Spleen (tissue), 11 donors: ENCODE data around the gene MEI4. TPM values are rescaled to one million over a fixed set of nuclear protein-coding genes. Genes with fewer than 3 reads are reported as not detected.

ENCODE experiments used
- DNase-seq: peaks from one replicate; pipeline ENCODE4 v3.0.0-alpha.2; 2020
- H3K27ac ChIP-seq, 8 donors: fragments of 200-600 bp; sonication (generic) in 7 of 8; 1 replicate in 4 of 8; 2 replicates in 4 of 8; pipeline versions ENCODE4 v1.5.0 to v1.8.0; 2016 to 2021; ENCODE audit warnings: inconsistent platforms in 4 of 8, mild to moderate bottlenecking in 4 of 8, moderate library complexity in 1 of 8
- H3K27me3 ChIP-seq, 7 donors: fragments of 200-600 bp; sonication (generic) in 6 of 7; replicated peaks in 1 of 7; 1 replicate in 4 of 7; 2 replicates in 3 of 7; pipeline versions ENCODE4 v1.5.0 to v1.8.0; 2016 to 2021; ENCODE audit warnings: inconsistent platforms in 3 of 7, mild to moderate bottlenecking in 1 of 7
- H3K36me3 ChIP-seq, 6 donors: fragments of 200-600 bp; sonication (generic) in 5 of 6; 1 replicate in 4 of 6; 2 replicates in 2 of 6; pipeline versions ENCODE4 v1.5.0 to v1.8.0; 2016 to 2021; ENCODE audit warnings: inconsistent platforms in 2 of 6
- H3K4me1 ChIP-seq, 6 donors: fragments of 200-600 bp; sonication (generic) in 5 of 6; 1 replicate in 3 of 6; 2 replicates in 3 of 6; pipeline versions ENCODE4 v1.5.0 to v1.8.0; 2016 to 2021; ENCODE audit warnings: inconsistent platforms in 3 of 6
- H3K4me3 ChIP-seq, 8 donors: fragments of 200-600 bp; sonication (generic) in 7 of 8; 1 replicate in 4 of 8; 2 replicates in 4 of 8; pipeline versions ENCODE4 v1.5.0 to v1.8.0; 2016 to 2021; ENCODE audit warnings: inconsistent platforms in 4 of 8, mild to moderate bottlenecking in 4 of 8, moderate library complexity in 2 of 8
- H3K9me3 ChIP-seq, 8 donors: fragments of 200-600 bp; sonication (generic) in 7 of 8; 1 replicate in 4 of 8; 2 replicates in 4 of 8; pipeline versions ENCODE4 v1.5.0 to v1.8.0; 2016 to 2021; ENCODE audit warnings: inconsistent platforms in 4 of 8
- POLR2A ChIP-seq, 3 donors: fragments of 450-650 bp; IDR thresholded peaks; one replicate each; pipeline ENCODE4 v1.5.1; 2017; ENCODE audit warnings: antibody characterized with exemption in 3 of 3, mild to moderate bottlenecking in 1 of 3
- POLR2AphosphoS5 ChIP-seq, 3 donors: sonication (generic); formaldehyde crosslinking; IDR thresholded peaks; one replicate each; pipeline ENCODE4 v1.5.1; 2017; ENCODE audit warnings: antibody characterized with exemption in 3 of 3
- WGBS, 5 donors: extraction: QIAGEN DNeasy Blood & Tissue Kit in 3 of 5; methylation state at CpG; one replicate each; pipeline versions ENCODE4 v1.1.5 to v1.1.7; 2013 to 2018; 5-methylcytosine and 5-hydroxymethylcytosine counted together
- intact Hi-C: fragments of 100-400 bp; cut with DNase I; formaldehyde crosslinking; loops from one replicate; pipeline ENCODE4 v1.15.0; 2023; ENCODE audit warnings: low total_unique reads
- polyA plus RNA-seq, 3 donors: library from polyadenylated mRNA; stranded (reverse); fragments of 200-250 nt; gene quantifications; one replicate each; pipeline ENCODE4 v1.2.1, GENCODE V29; 2013
- total RNA-seq, 7 donors: library from RNA; depleted of rRNA in 3 of 7; stranded (reverse); fragments of >200 nt in 3 of 7; fragmentation: NEBNext Ultra II Directional in 4 of 7; extraction: Animal tissue kit (Norgen Biotek cat#: 25700) in 4 of 7; gene quantifications; one replicate each; pipeline versions ENCODE4 v1.1.0 to v1.2.1, GENCODE V29; 2016 to 2021
- TF ChIP-seq, protein P1 (sequence below), 11 experiments: fragments of 200-600 bp in 7 of 11; fragments of 450-650 bp in 4 of 11; sonication (generic) in 4 of 11; IDR thresholded peaks in 8 of 11; conservative IDR thresholded peaks in 3 of 11; 1 replicate in 7 of 11; 2 replicates in 4 of 11; pipeline versions ENCODE4 v1.4.0 to v1.8.0; 2016 to 2021; ENCODE audit warnings: antibody characterized with exemption in 11 of 11, inconsistent platforms in 4 of 11, mild to moderate bottlenecking in 1 of 11
- donor health status: healthy with polysubstance abuse.
- donor health status: DM: no; HTN: no; CAD: no; lungs with moderate emphysema.
- donor health status: DM: no; HTN: no; CAD: no.
- donor health status: Bipolar disorder and iron deficiency.
- donor health status: healthy.
- donor health status: DM: no; HTN: no; CAD: no.
- donor health status: DM: yes; HTN: yes; CAD: no.

Gene MEI4
- total and polyA plus RNA-seq, 10 donors: 0.03 to 0.26 TPM; not detected in 8

DNA sequence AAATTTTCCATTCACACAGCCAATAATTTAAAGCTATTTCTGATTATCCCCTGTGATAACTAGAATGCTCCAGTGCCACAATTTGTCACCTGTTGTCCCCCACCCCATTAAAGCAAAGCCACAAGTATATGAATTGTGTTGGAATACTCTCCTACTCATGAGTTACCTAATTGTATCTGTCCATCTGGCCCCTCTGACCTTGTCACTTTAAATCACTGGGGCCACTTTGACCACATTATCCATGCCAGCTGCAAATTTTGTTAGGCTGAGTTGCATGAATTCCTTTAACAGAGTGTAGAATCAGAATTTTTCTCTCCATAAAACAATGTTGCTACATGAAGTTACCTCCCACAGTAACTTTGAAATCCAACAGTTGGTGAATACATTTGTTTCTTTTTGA lies 204.6 kb downstream of the MEI4 start:
- DNase-seq: no peak
- Histone ChIP-seq H3K4me3 (no peak overlapping the region), H3K4me1 (no peaks in the 10 kb centered on the region), H3K27me3 (no peaks in the 10 kb centered on the region), H3K36me3 (no peaks in the 10 kb centered on the region), H3K27ac (no peak overlapping the region), H3K9me3 (peaks cover 0 to 16% (median 0%) of the 10 kb centered on the region in 8 donors)
- TF ChIP-seq, protein P1, sequence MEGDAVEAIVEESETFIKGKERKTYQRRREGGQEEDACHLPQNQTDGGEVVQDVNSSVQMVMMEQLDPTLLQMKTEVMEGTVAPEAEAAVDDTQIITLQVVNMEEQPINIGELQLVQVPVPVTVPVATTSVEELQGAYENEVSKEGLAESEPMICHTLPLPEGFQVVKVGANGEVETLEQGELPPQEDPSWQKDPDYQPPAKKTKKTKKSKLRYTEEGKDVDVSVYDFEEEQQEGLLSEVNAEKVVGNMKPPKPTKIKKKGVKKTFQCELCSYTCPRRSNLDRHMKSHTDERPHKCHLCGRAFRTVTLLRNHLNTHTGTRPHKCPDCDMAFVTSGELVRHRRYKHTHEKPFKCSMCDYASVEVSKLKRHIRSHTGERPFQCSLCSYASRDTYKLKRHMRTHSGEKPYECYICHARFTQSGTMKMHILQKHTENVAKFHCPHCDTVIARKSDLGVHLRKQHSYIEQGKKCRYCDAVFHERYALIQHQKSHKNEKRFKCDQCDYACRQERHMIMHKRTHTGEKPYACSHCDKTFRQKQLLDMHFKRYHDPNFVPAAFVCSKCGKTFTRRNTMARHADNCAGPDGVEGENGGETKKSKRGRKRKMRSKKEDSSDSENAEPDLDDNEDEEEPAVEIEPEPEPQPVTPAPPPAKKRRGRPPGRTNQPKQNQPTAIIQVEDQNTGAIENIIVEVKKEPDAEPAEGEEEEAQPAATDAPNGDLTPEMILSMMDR (IDR thresholded peaks at IDR 0.05 in 8 of 11, conservative IDR thresholded peaks at IDR 0.05 in 3 of 11): no peak
- no peak for TF ChIP-seq POLR2A (IDR thresholded peaks at IDR 0.05)
- TF ChIP-seq POLR2AphosphoS5 (IDR thresholded peaks at IDR 0.05): no peak
- intact Hi-C loops: no loop called here

DNA sequence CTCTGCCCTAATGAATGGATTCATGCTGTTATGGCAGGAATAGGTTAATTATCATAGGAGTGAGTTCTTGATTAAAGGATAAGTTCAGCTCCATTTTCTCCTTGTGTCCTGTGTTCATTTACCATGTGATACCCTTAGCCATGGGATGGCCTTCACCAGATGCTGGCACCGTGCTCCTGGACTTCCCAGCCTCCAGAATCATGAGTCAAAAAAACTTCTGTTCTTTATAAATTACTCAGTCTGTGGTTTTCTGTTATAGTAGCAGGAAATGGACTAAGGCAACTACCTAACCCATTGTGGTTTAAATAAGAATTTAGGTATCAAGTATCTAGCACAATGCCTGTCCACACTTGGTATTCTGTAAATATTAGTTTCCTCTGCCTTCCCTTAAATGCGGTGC lies 223.5 kb downstream of the MEI4 start:
- H3K36me3 ChIP-seq: no peaks in the 10 kb centered on the region
- WGBS, 5 donors: 62 to 87% (median 77%) methylated on average over 2 of the region's 2 CpGs
- no peak for TF ChIP-seq POLR2AphosphoS5 (IDR thresholded peaks at IDR 0.05)
- no peak for TF ChIP-seq POLR2A (IDR thresholded peaks at IDR 0.05)
- TF ChIP-seq, protein P1 (IDR thresholded peaks at IDR 0.05 in 8 of 11, conservative IDR thresholded peaks at IDR 0.05 in 3 of 11): no peak
- peaks cover 0 to 14% (median 5%) of the 10 kb centered on the region in 8 donors for H3K9me3 ChIP-seq
- no peaks in the 10 kb centered on the region for H3K27me3 ChIP-seq
- no peaks in the 10 kb centered on the region for H3K4me1 ChIP-seq
- intact Hi-C loops: no loop called here
- no peak overlapping the region for H3K27ac ChIP-seq
- no peak for DNase-seq
- no peak overlapping the region for H3K4me3 ChIP-seq

DNA sequence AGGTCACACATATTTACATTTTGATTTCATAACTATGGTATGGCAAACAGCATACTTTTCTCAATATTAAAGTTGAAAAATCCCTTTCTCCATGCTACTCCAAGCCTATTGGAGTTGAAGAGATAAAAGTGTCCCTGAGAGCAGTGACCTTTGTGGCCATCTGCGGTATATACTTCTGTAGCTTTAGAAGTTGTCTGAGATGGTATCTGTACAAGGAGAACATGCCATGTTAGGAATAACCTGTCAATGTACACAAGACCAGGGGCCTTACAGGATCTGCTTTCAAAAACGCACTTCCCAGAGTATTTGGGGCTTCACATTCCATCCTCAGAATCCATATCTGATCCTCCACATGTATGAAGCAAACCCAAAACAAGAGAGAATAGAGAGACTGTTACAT lies 226.7 kb downstream of the MEI4 start:
- Histone ChIP-seq H3K27ac (no peak overlapping the region), H3K4me1 (no peaks in the 10 kb centered on the region), H3K27me3 (no peaks in the 10 kb centered on the region), H3K9me3 (peaks cover 0 to 14% (median 9%) of the 10 kb centered on the region in 8 donors), H3K4me3 (no peak overlapping the region), H3K36me3 (no peaks in the 10 kb centered on the region)
- intact Hi-C loops: no loop called here
- 60 to 78% (median 65%) methylated on average over 2 of the region's 2 CpGs for WGBS, 5 donors
- no peak for DNase-seq
- TF ChIP-seq POLR2AphosphoS5 (IDR thresholded peaks at IDR 0.05): no peak
- TF ChIP-seq, protein P1 (IDR thresholded peaks at IDR 0.05 in 8 of 11, conservative IDR thresholded peaks at IDR 0.05 in 3 of 11): no peak
- no peak for TF ChIP-seq POLR2A (IDR thresholded peaks at IDR 0.05)

DNA sequence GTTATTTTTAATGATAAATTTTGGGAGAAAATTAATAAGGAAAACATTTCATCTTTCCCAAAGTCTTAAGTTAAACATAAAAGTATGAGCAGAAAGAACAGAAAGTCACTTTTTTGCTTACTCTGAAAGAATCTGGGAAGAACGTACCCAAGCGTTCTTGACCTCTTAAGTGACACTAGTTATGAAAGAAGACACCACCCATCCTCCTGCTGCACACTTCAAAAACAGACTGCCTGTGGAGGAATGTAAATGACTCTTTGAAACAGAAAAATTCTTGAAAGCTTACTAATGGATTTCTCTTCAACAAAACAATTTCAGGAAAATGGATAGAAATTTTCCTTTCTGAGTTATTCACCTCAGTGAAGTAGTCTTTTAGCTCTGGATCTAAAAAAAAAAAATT lies 227.7 kb downstream of the MEI4 start:
- Histone ChIP-seq H3K9me3 (peaks cover 0 to 17% (median 8%) of the 10 kb centered on the region in 8 donors), H3K36me3 (no peaks in the 10 kb centered on the region), H3K27ac (no peak overlapping the region), H3K27me3 (no peaks in the 10 kb centered on the region), H3K4me1 (no peaks in the 10 kb centered on the region), H3K4me3 (no peak overlapping the region)
- 53 to 86% (median 55%) methylated on average over 2 of the region's 2 CpGs for WGBS, 5 donors
- no peak for TF ChIP-seq POLR2AphosphoS5 (IDR thresholded peaks at IDR 0.05)
- TF ChIP-seq, protein P1 (IDR thresholded peaks at IDR 0.05 in 8 of 11, conservative IDR thresholded peaks at IDR 0.05 in 3 of 11): no peak
- TF ChIP-seq POLR2A (IDR thresholded peaks at IDR 0.05): no peak
- intact Hi-C loops: no loop called here
- no peak for DNase-seq
